Thyroid gland (tissue), 4 donors: ENCODE results near the gene CCDC192. TPM values are rescaled to one million over a fixed set of nuclear protein-coding genes. Genes with fewer than 3 reads are reported as not detected.

Experiments used
- DNase-seq, 2 donors: peaks; one replicate each; pipeline ENCODE4 v3.0.0-alpha.2; 2019
- H3K27ac ChIP-seq, 3 donors: fragments of 200-600 bp; sonication (generic); 1 replicate in 2 of 3; 2 replicates in 1 of 3; pipeline ENCODE4 v1.5.1; 2016 to 2019; ENCODE audit warnings: mild to moderate bottlenecking in 1 of 3, moderate library complexity in 1 of 3
- H3K27me3 ChIP-seq: fragments of 200-600 bp; sonication (generic); one replicate; pipeline ENCODE4 v1.5.1; 2019
- H3K36me3 ChIP-seq, 2 donors: fragments of 200-600 bp; sonication (generic); one replicate each; pipeline ENCODE4 v1.5.1; 2016 to 2019
- H3K4me1 ChIP-seq, 2 donors: fragments of 200-600 bp; sonication (generic); one replicate each; pipeline ENCODE4 v1.5.1; 2017 to 2019
- H3K4me3 ChIP-seq, 3 donors: fragments of 200-600 bp; sonication (generic); replicated peaks in 1 of 3; 1 replicate in 2 of 3; 2 replicates in 1 of 3; pipeline ENCODE4 v1.5.1; 2016; ENCODE audit warnings: mild to moderate bottlenecking in 1 of 3
- H3K9me3 ChIP-seq: fragments of 200-600 bp; sonication (generic); one replicate; pipeline ENCODE4 v1.5.1; 2017
- CTCF ChIP-seq, 6 experiments: fragments of 200-600 bp in 3 of 6; fragments of 450-650 bp in 3 of 6; sonication (generic) in 3 of 6; IDR thresholded peaks; one replicate each; pipeline ENCODE4 v1.5.1; 2016 to 2019; ENCODE audit warnings: antibody characterized with exemption in 6 of 6, mild to moderate bottlenecking in 2 of 6, inconsistent platforms in 1 of 6, moderate library complexity in 1 of 6
- POLR2A ChIP-seq, 2 donors: fragments of 450-650 bp; IDR thresholded peaks; one replicate each; pipeline ENCODE4 v1.6.1; 2017; ENCODE audit warnings: antibody characterized with exemption in 2 of 2, mild to moderate bottlenecking in 2 of 2, moderate library complexity in 1 of 2
- WGBS, 2 donors: methylation state at CpG; one replicate each; pipeline ENCODE4 v1.1.5; 2017; 5-methylcytosine and 5-hydroxymethylcytosine counted together
- intact Hi-C: fragments of 100-400 bp; cut with DNase I; formaldehyde crosslinking; loops from one replicate; pipeline ENCODE4 v1.15.1; 2023
- total RNA-seq, 4 donors: library from RNA; depleted of rRNA; stranded (reverse); fragments of >200 nt; gene quantifications; one replicate each; pipeline ENCODE4 v1.2.3, GENCODE V29; 2016

Gene CCDC192
- total RNA-seq, 4 donors from 2014 or later = 1.3 TPM; not detected in 3

- no peak for DNase-seq
- no peak overlapping the region for H3K4me3 ChIP-seq
- 82 to 97% methylated on average over 1 of the region's 1 CpG for WGBS, 2 donors
- intact Hi-C loops = no loop called here
- no peak overlapping the region for H3K27ac ChIP-seq
- no peak for TF ChIP-seq CTCF (IDR thresholded peaks at IDR 0.05)
- no peak for TF ChIP-seq POLR2A (IDR thresholded peaks at IDR 0.05)
- no peaks in the 10 kb centered on the region for H3K9me3 ChIP-seq
- no peaks in the 10 kb centered on the region for H3K27me3 ChIP-seq
- H3K4me1 ChIP-seq = no peaks in the 10 kb centered on the region
- no peaks in the 10 kb centered on the region for H3K36me3 ChIP-seq
Measured at GRCh38 chr5:127887282-127887681, 184.1 kb downstream of the CCDC192 start.

DNA sequence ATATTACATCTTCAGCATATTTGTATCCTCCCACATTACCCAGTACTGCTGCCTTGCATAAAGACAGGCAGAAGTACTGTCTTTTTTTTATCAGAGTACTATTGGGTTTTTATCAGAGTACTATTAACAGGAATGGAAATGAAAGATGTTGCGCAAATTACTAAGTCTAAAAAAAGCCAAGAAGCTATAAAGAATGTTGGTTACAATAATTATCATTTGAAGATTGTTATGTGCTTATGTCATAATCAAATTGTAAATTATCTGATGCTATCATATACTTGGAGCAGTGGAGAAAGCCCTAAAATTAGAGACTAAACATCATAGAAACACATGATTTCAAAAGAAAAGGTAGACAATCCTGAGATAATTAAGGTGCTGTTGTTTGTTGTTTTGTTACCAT lies 188.8 kb downstream of the CCDC192 start:
- no peaks in the 10 kb centered on the region for H3K9me3 ChIP-seq
- no peak for TF ChIP-seq CTCF (IDR thresholded peaks at IDR 0.05)
- no peak for TF ChIP-seq POLR2A (IDR thresholded peaks at IDR 0.05)
- H3K27ac ChIP-seq = no peak overlapping the region
- H3K4me3 ChIP-seq = no peak overlapping the region
- intact Hi-C loops = no loop called here
- no peaks in the 10 kb centered on the region for H3K27me3 ChIP-seq
- no peaks in the 10 kb centered on the region for H3K4me1 ChIP-seq
- DNase-seq = no peak
- 95 to 96% methylated on average over 1 of the region's 1 CpG for WGBS, 2 donors
- no peaks in the 10 kb centered on the region for H3K36me3 ChIP-seq

DNA sequence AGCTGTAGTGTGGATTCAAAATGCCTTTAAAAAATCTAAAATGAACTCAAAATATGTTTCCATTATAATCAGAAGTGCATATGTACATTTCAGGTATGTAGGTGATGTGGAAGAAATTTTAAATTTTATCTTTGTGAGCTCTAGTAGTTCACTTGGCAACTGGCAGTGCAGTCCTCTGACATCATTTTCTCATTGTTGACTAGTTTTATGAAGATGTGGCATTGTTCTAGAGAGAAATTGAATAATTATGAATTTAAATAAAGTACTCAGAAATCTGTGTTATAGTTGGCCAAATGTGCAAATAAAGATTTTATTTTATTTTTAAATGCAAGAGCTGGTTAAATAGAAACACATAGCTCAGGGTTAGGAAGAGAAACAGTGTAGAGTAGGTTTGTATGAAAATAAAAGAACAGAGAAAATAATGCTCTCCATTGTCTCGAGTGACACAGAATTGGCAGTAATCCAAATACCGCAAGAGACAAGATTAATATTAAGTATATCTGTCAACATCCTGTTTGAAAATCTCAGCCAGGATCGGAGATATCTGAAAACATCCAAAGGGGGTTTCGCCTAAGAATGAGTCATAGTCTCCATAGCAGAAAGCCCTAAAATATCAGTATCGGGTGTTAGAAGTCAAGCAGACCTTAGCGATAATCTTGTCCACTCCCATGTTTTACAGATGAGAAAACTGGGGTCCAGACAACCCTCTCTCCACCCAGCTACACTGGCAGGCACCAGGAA lies 189.4 kb downstream of the CCDC192 start:
- no peaks in the 10 kb centered on the region for H3K9me3 ChIP-seq
- H3K4me3 ChIP-seq = no peak overlapping the region
- intact Hi-C loops = no loop called here
- no peak overlapping the region for H3K27ac ChIP-seq
- H3K27me3 ChIP-seq = no peaks in the 10 kb centered on the region
- no peaks in the 10 kb centered on the region for H3K4me1 ChIP-seq
- no peak for DNase-seq
- TF ChIP-seq POLR2A (IDR thresholded peaks at IDR 0.05) = no peak
- TF ChIP-seq CTCF (IDR thresholded peaks at IDR 0.05) = no peak
- 55% methylated on average over 6 of the region's 6 CpGs for WGBS, 2 donors
- H3K36me3 ChIP-seq = no peaks in the 10 kb centered on the region

DNA sequence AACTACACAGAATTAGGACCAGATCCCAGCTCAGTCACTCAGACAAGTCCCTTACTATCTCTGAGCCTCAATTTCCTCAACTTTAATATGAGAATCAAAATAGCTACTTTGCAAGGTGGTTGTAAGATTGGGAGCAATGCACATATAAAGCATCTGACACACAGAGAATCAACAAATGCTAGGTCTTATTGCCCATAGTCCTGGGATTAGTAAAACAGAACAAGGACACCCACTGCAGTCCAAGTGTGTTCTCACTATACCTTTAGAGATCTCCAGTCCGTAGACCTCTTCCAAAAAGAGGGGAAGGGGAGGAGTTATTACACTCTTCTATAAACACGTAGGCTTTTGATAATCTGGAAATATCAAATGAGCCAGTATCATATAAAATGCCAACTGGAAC lies 190.0 kb downstream of the CCDC192 start:
- Histone ChIP-seq H3K36me3 (no peaks in the 10 kb centered on the region), H3K27me3 (no peaks in the 10 kb centered on the region), H3K4me1 (no peaks in the 10 kb centered on the region), H3K4me3 (no peak overlapping the region), H3K27ac (no peak overlapping the region), H3K9me3 (no peaks in the 10 kb centered on the region)
- TF ChIP-seq POLR2A (IDR thresholded peaks at IDR 0.05) (no peak), CTCF (IDR thresholded peaks at IDR 0.05) (no peak)
- 79 to 82% methylated on average over 2 of the region's 2 CpGs for WGBS, 2 donors
- DNase-seq = no peak
- intact Hi-C loops = no loop called here

DNA sequence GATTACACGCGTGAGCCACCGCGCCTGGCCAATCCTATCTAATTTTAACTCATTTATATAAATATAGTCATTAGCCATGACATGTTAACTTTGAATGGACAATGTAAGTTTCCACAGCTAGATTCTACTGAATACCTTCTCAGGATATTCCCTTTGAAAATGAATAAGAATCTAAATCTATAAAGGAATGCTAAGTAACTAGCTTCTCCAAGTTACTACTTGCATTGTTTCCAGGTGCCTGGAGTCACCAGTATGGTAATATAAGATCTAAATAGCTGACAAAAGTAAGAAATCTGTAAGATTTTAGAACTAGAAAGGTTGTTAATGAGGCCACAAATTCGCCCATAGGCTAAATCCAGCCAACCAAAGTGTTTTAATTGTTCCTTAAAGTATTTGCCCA lies 191.3 kb downstream of the CCDC192 start:
- Histone ChIP-seq H3K27me3 (no peaks in the 10 kb centered on the region), H3K9me3 (no peaks in the 10 kb centered on the region), H3K27ac (no peak overlapping the region), H3K4me3 (no peak overlapping the region), H3K4me1 (no peaks in the 10 kb centered on the region), H3K36me3 (no peaks in the 10 kb centered on the region)
- intact Hi-C loops = no loop called here
- 95 to 96% methylated on average over 5 of the region's 5 CpGs for WGBS, 2 donors
- DNase-seq = no peak
- TF ChIP-seq POLR2A (IDR thresholded peaks at IDR 0.05) (no peak), CTCF (IDR thresholded peaks at IDR 0.05) (no peak)
